Cardiac fibroblast (primary cell): ENCODE results near the gene UBFD1.
"Not testable (repeated sequence)": the region's sequence is repeated elsewhere in the genome, so short reads cannot be mapped to it uniquely, and the experiment has no call there.

Experiments
- DNase-seq, 2 donors: peaks; one replicate each; pipeline versions ENCODE4 v3.0.0 to v3.0.0-alpha.2; 2010; ENCODE audit warnings: low read depth in 2 of 2
- H3K4me3 ChIP-seq, 2 donors: replicated peaks in 1 of 2; 1 replicate in 1 of 2; 2 replicates in 1 of 2; pipeline ENCODE4 v1.5.1; 2011; ENCODE audit warnings: low read depth in 2 of 2, low read length in 2 of 2, mild to moderate bottlenecking in 2 of 2, moderate library complexity in 1 of 2
- CTCF ChIP-seq: IDR thresholded peaks from one replicate; pipeline ENCODE4 v1.5.1; 2011; ENCODE audit warnings: low read depth, mild to moderate bottlenecking, low read length, inconsistent platforms

The UBFD1 gene

GRCh38 chr16:23535901-23536300 is 21.6 kb upstream of the UBFD1 start:
- DNase-seq = no peak
- no peak for TF ChIP-seq CTCF
- H3K4me3 ChIP-seq = no peak overlapping the region

- DNase-seq = no peak
- H3K4me3 ChIP-seq = no peak overlapping the region
- no peak for TF ChIP-seq CTCF
Observed at GRCh38 chr16:23537390-23537789, 20.1 kb upstream of the UBFD1 start.

- H3K4me3 ChIP-seq = no peak overlapping the region
- no peak for TF ChIP-seq CTCF
- DNase-seq = no peak
Observed at GRCh38 chr16:23538919-23539278, 18.6 kb upstream of the UBFD1 start.

- no peak for DNase-seq
- no peak for TF ChIP-seq CTCF
- H3K4me3 ChIP-seq = no peak overlapping the region
Observed at GRCh38 chr16:23539984-23540816, 17.3 kb upstream of the UBFD1 start.

- not testable (repeated sequence) for H3K4me3 ChIP-seq, DNase-seq
Observed at GRCh38 chr16:23540817-23541178, 16.7 kb upstream of the UBFD1 start.

- no peak for TF ChIP-seq CTCF
- H3K4me3 ChIP-seq = no peak overlapping the region
- no peak for DNase-seq
Observed at GRCh38 chr16:23544436-23544835, 13.1 kb upstream of the UBFD1 start.

GRCh38 chr16:23549938-23550337 is 7.6 kb upstream of the UBFD1 start:
- TF ChIP-seq CTCF = no peak
- H3K4me3 ChIP-seq = no peak overlapping the region

More at GRCh38 chr16:23549938-23550337, 7.6 kb upstream of the UBFD1 start:
- DNase-seq = no peak
